OCI-LY7 (cell line): ENCODE data around the gene EIF4B. TPM values are rescaled to one million over a fixed set of nuclear protein-coding genes. Genes with fewer than 3 reads are reported as not detected.

ENCODE experiments used
- BruUV-seq: library from RNA; stranded (reverse); fragments of 400-500 nt; replicated peaks from 2 replicates; lab custom pipeline; 2021; lab: Mats Ljungman, UMichigan
- CTCF ChIA-PET: fragments of 300-600 bp; sonication (Branson Sonifier 250); formaldehyde crosslinking; loops from one replicate; lab custom pipeline; 2022; ENCODE audit warnings: antibody characterized with exemption; ENCODE audit not compliant: unreplicated experiment; lab: Charles Lee
- POLR2A ChIA-PET: fragments of 300-600 bp; sonication (Branson Sonifier 250); formaldehyde crosslinking; loops from one replicate; lab custom pipeline; 2022; ENCODE audit warnings: antibody characterized with exemption; lab: Charles Lee
- DNase-seq: peaks from one replicate; pipeline ENCODE4 v3.0.0-alpha.2; 2015; ENCODE audit warnings: low spot score
- H2AFZ ChIP-seq: fragments of 200-600 bp; sonication (generic), shearing (Covaris generic); 2 replicates; pipeline ENCODE4 v1.6.1; 2014; ENCODE audit warnings: mild to moderate bottlenecking, antibody characterized with exemption, low read length, moderate library complexity
- H3K27ac ChIP-seq: fragments of 200-600 bp; sonication (generic); 2 replicates; pipeline ENCODE4 v1.5.1; 2014; ENCODE audit warnings: mixed run types, low read depth, mild to moderate bottlenecking, moderate library complexity, low read length, inconsistent platforms; ENCODE audit not compliant: poor library complexity, severe bottlenecking
- H3K36me3 ChIP-seq: fragments of 200-600 bp; sonication (generic); 2 replicates; pipeline ENCODE4 v1.6.1; 2014; ENCODE audit warnings: mild to moderate bottlenecking, antibody characterized with exemption, low read length, moderate library complexity, mixed read lengths; ENCODE audit not compliant: insufficient read depth
- H3K4me1 ChIP-seq: fragments of 200-600 bp; sonication (generic); 2 replicates; pipeline ENCODE4 v1.5.1; 2014; ENCODE audit warnings: mild to moderate bottlenecking, low read length; ENCODE audit not compliant: insufficient read depth, poor library complexity, severe bottlenecking
- H3K4me2 ChIP-seq: fragments of 200-600 bp; sonication (generic); 2 replicates; pipeline ENCODE4 v1.6.1; 2014; ENCODE audit warnings: mild to moderate bottlenecking, low read length
- H3K4me3 ChIP-seq: fragments of 200-600 bp; sonication (generic); 2 replicates; pipeline ENCODE4 v1.5.1; 2014; ENCODE audit warnings: mild to moderate bottlenecking, low read depth, low read length; ENCODE audit not compliant: poor library complexity, severe bottlenecking
- H3K79me2 ChIP-seq: fragments of 200-600 bp; sonication (generic); 2 replicates; pipeline ENCODE4 v1.6.1; 2016; ENCODE audit warnings: low read depth, mild to moderate bottlenecking, low read length, moderate library complexity, mixed read lengths; ENCODE audit not compliant: insufficient read depth
- H3K9me2 ChIP-seq: fragments of 200-600 bp; sonication (generic); 2 replicates; pipeline ENCODE4 v1.6.1; 2016; ENCODE audit warnings: mild to moderate bottlenecking, low read length, mixed read lengths; ENCODE audit not compliant: insufficient read depth
- H3K9me3 ChIP-seq: fragments of 200-600 bp; sonication (generic); 2 replicates; pipeline ENCODE4 v1.6.1; 2014; ENCODE audit warnings: mild to moderate bottlenecking, mixed run types, low read length, mixed read lengths
- H4K20me1 ChIP-seq: fragments of 200-600 bp; sonication (generic); 2 replicates; pipeline ENCODE4 v1.6.1; 2014; ENCODE audit warnings: mild to moderate bottlenecking, antibody characterized with exemption, low read length, moderate library complexity, mixed read lengths; ENCODE audit not compliant: insufficient read depth
- EZH2phosphoT487 ChIP-seq: fragments of 200-600 bp; sonication (generic); IDR thresholded peaks from 2 replicates; pipeline ENCODE4 v1.6.1; 2018; ENCODE audit warnings: low read depth, borderline replicate concordance, mild to moderate bottlenecking, mixed run types, antibody characterized with exemption, low read length, moderate library complexity, mixed read lengths
- intact Hi-C: fragments of 100-400 bp; cut with micrococcal nuclease; formaldehyde crosslinking; loops from one replicate; pipeline ENCODE4 v1.10.0; 2022; ENCODE audit not compliant: unreplicated experiment
- total RNA-seq, 2 experiments: library from RNA; depleted of rRNA in 1 of 2; stranded (reverse); fragments of >200 nt in 1 of 2; shearing (Covaris generic) in 1 of 2; gene quantifications; 2 replicates each; pipeline ENCODE4 v1.2.3, GENCODE V29; 2014 to 2022
- TF ChIP-seq, protein P1 (sequence below): fragments of 200-600 bp; sonication (generic); conservative IDR thresholded peaks from 2 replicates; pipeline ENCODE4 v1.5.1; 2014; ENCODE audit warnings: mild to moderate bottlenecking, antibody characterized with exemption, low read length, moderate library complexity, mixed read lengths

The EIF4B gene
- total RNA-seq, 2 experiments from 2014 or later, result 645 to 745 TPM

DNA sequence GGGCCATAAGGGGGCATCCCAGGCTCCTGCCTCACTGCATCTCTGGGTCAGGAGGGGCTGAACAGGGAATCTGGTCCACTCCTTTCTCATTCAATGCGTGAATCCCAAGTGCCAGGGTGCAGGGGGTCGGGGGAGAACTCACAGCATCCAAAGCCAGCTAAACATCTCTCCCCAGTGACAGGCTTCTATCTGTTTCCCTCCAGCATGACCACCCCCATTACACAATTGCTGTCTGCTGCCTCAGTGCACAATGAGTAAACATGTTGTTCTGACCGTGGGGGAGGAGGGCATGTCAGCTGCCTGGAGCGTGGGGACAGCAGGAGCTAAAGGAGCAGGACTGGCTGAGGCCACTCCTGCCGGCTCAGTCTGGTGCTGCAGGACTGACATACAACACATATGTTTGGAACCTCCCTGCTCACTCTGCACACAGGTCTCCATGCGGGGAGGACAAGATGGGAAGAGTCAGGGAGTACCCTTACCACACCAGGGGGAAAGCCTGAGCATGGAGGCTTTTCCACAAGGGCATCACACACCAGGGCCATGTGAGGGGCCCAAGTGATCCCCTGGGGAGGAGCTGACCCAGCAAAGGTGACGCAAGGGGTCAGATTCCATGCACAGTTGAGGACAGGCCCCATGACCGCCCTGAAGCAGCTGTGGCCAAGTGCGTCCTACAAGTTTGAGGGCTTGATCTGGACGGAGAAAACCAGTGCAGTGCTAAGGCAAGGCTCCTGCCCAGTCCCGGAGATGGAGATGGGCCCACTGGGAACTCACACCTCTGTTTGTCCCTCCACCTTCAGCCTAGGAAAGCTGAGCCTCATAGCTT lies 45.0 kb downstream of the EIF4B start:
- intact Hi-C loops, result no loop called here
- ChIA-PET CTCF (no interaction called here), POLR2A (no interaction called here)
- Histone ChIP-seq H3K27ac (no peak overlapping the region), H3K4me1 (peaks cover 23% of the 10 kb centered on the region), H3K9me3 (no peaks in the 10 kb centered on the region), H4K20me1 (no peaks in the 10 kb centered on the region), H2AFZ (no peak overlapping the region), H3K4me3 (no peak overlapping the region), H3K9me2 (no peaks in the 10 kb centered on the region), H3K79me2 (no peaks in the 10 kb centered on the region), H3K4me2 (no peak overlapping the region), H3K36me3 (no peaks in the 10 kb centered on the region)
- TF ChIP-seq, protein P1, sequence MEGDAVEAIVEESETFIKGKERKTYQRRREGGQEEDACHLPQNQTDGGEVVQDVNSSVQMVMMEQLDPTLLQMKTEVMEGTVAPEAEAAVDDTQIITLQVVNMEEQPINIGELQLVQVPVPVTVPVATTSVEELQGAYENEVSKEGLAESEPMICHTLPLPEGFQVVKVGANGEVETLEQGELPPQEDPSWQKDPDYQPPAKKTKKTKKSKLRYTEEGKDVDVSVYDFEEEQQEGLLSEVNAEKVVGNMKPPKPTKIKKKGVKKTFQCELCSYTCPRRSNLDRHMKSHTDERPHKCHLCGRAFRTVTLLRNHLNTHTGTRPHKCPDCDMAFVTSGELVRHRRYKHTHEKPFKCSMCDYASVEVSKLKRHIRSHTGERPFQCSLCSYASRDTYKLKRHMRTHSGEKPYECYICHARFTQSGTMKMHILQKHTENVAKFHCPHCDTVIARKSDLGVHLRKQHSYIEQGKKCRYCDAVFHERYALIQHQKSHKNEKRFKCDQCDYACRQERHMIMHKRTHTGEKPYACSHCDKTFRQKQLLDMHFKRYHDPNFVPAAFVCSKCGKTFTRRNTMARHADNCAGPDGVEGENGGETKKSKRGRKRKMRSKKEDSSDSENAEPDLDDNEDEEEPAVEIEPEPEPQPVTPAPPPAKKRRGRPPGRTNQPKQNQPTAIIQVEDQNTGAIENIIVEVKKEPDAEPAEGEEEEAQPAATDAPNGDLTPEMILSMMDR, result no peak
- TF ChIP-seq EZH2phosphoT487, result no peak
- DNase-seq, result no peak
- BruUV-seq, result no TSS peak

DNA sequence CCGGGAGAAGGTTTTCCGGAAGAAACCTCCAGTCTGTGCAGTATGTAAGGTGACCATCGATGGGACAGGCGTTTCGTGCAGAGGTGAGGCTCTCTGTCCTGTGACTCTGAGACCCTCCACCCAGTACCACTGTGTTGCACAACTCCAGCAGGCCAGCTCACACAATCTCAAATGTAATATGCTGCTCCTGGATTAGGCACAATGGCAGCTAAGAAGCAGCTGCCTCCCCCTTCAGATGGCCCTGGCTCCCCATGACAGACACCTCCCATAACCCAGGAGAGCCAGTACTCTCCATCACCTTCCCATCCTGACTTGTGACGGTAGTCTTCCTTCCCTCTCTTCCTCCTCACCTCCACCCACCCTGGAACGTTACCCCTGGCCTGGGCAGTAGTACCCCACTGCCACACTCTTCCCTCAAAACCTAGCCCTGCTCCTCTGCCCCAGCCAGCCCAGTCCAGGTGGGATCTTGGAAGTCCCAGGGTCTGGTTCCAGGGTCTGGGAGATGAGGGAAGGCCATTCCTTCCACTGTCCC lies 45.7 kb downstream of the EIF4B start:
- no peak overlapping the region for H3K4me3 ChIP-seq
- H3K36me3 ChIP-seq, result no peaks in the 10 kb centered on the region
- H3K27ac ChIP-seq, result no peak overlapping the region
- BruUV-seq, result no TSS peak
- no peaks in the 10 kb centered on the region for H3K9me3 ChIP-seq
- no peaks in the 10 kb centered on the region for H4K20me1 ChIP-seq
- H3K4me2 ChIP-seq, result no peak overlapping the region
- ChIA-PET CTCF (no interaction called here), POLR2A (no interaction called here)
- peaks cover 17% of the 10 kb centered on the region for H3K4me1 ChIP-seq
- no peaks in the 10 kb centered on the region for H3K9me2 ChIP-seq
- no peaks in the 10 kb centered on the region for H3K79me2 ChIP-seq
- no peak for DNase-seq
- TF ChIP-seq, protein P1, result no peak
- no peak for TF ChIP-seq EZH2phosphoT487
- intact Hi-C loops, result no loop called here
- no peak overlapping the region for H2AFZ ChIP-seq
